GM10248 (cell line): ENCODE data around the gene CD300A.

Source experiments
- CTCF ChIA-PET: fragments of 300-600 bp; sonication (Branson Sonifier 250); formaldehyde crosslinking; extraction: SDS; loops from one replicate; lab custom pipeline; 2021; ENCODE audit warnings: antibody characterized with exemption; lab: Yijun Ruan, JAX
- POLR2A ChIA-PET: fragments of 350-650 bp; sonication (Branson Sonifier 250); formaldehyde crosslinking; extraction: SDS; loops from one replicate; lab custom pipeline; 2020; ENCODE audit warnings: antibody characterized with exemption; lab: Yijun Ruan, JAX
- DNase-seq: peaks from one replicate; pipeline ENCODE4 v3.0.0; 2012; ENCODE audit errors: extremely low spot score
- TF ChIP-seq, protein P1 (sequence below): IDR thresholded peaks from 2 replicates; pipeline ENCODE4 v1.5.1; 2012; ENCODE audit warnings: mild to moderate bottlenecking, low read depth; ENCODE audit errors: extremely low read depth, missing control alignments, control extremely low read depth

CD300A gene

DNA sequence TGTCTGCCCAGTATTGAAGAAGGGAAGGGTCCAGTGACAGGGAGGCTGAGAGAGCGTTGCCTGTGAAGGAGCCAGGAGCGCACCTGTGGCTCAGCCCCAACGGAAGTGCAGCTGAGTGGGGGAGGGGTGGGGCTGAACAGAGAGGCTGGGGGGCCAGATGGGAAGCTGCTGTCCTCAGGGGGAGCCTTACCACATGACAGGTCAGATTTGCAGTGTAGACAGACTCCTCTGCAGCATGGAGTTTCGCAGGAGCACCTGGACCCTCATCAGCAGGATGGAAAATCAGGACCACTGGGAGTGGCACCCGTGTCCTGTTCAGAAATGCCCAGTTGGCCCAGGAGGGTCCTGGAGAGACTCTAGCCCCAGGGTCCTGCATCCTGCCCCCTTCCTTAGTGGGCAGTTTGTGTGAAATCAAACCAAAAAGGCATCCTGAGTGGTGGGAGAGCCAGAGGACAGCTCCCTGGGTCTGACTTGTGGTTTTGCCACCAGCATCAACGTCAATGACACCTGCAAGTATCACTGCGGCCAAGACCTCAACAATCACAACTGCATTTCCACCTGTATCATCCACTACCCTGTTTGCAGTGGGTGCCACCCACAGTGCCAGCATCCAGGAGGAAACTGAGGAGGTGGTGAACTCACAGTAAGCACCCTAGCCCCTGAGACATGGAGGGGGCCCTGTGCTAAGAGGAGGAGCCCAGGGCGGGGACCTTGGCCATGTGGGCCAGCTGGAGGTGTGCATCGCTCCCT, 7.8 kb downstream of the CD300A start:
- CTCF ChIA-PET, result interaction anchor here (1.5 to 1.8 kb wide), 3 partner anchors 17 to 95 kb away, joined by 3 to 7 read pairs (median 5); no protein-coding TSS in a partner anchor
- POLR2A ChIA-PET, result no interaction called here
- TF ChIP-seq, protein P1, sequence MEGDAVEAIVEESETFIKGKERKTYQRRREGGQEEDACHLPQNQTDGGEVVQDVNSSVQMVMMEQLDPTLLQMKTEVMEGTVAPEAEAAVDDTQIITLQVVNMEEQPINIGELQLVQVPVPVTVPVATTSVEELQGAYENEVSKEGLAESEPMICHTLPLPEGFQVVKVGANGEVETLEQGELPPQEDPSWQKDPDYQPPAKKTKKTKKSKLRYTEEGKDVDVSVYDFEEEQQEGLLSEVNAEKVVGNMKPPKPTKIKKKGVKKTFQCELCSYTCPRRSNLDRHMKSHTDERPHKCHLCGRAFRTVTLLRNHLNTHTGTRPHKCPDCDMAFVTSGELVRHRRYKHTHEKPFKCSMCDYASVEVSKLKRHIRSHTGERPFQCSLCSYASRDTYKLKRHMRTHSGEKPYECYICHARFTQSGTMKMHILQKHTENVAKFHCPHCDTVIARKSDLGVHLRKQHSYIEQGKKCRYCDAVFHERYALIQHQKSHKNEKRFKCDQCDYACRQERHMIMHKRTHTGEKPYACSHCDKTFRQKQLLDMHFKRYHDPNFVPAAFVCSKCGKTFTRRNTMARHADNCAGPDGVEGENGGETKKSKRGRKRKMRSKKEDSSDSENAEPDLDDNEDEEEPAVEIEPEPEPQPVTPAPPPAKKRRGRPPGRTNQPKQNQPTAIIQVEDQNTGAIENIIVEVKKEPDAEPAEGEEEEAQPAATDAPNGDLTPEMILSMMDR, result no peak
- no peak for DNase-seq

DNA sequence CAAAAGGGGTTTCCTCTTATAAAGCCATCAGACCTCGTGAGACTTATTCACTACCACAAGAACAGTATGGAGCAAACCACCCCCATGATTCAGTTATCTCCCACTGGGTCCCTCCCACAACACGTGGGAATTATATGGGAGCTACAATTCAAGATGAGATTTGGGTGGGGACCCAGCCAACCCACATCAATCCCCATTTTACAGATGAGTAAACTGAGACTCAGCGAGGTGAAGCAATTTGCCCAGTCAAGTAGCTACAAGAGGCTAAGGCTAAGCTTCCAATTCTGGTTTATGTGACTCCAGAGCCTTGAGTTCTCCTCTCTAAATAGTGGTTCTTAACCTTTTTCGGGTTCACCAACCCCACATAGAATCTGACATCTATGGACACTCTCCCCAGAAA, 8.8 kb downstream of the CD300A start:
- POLR2A ChIA-PET, result interaction anchor here (0.6 to 0.9 kb wide), 2 partner anchors 10 to 194 kb away, joined by 3 to 9 read pairs; no protein-coding TSS in a partner anchor

DNA sequence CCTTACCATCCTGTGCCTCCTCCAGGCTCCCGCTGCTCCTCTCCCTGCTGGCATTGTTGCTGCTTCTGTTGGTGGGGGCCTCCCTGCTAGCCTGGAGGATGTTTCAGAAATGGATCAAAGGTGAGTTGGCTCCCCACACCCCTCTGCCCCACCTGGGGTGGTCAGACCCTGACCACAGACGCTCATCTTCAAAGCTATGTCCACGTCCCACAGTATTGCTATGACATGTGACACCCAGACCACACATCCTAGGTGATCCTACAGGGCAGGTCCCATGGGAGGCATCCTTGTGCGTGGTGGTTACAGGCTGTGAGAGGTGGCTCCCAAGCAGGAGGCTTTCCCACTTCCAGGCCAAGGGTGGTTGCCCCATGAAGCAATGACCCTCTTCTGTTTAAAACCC, 11.0 kb downstream of the CD300A start:
- ChIA-PET CTCF (interaction anchor here (1.1 to 2.6 kb wide), 3 partner anchors 21 to 109 kb away, joined by 5 to 10 read pairs (median 6); partner anchors contain the start of gene GPR142), POLR2A (no interaction called here)
- peak; percentile 13 for DNase-seq
- TF ChIP-seq, protein P1, result no peak

More for the DNA sequence above, 8.8 kb downstream of the CD300A start:
- DNase-seq, result no peak
- CTCF ChIA-PET, result interaction anchor here (0.9 to 2.2 kb wide), 4 partner anchors 18 to 96 kb away, joined by 3 to 7 read pairs (median 4); no protein-coding TSS in a partner anchor
- TF ChIP-seq, protein P1, result no peak

DNA sequence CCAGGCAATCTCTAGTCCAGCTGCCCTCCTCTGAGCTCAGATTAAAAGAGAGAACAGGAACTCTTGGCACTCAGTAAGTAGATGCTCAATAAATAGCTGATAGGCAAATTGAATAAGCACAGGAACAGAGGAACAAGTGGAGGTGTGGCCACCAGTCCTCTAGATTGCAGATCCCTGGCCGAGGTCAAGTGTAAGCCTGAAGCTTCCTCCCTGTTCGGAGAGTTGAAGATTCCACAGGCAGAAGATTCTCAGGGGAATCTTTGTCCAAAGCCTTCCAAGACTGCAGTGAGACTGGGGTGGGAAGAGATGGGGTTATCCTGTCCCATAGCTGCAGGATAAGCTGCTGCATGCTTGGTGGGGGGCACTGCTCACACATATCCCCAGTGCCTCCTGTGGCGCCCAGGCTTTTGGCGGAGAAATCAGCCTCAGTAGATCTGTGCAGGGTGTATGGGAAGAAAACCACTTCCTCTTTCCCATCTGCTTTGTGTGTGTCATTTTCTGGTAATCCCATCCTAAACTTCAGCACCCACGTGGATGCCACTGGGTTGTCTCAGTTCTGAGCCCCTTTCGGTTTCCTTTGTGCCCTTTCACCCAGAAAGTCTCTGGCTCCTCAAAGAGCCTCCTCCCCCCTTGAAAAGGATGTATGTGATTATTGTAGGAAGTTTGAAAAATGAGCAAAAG, 12.1 kb downstream of the CD300A start:
- DNase-seq, result peak; percentile 45
- CTCF ChIA-PET, result interaction anchor here (0.9 to 2.6 kb wide), 6 partner anchors 9 to 312 kb away, joined by 3 to 10 read pairs (median 4); partner anchors contain the start of gene GPR142
- TF ChIP-seq, protein P1, result no peak
- POLR2A ChIA-PET, result no interaction called here

DNA sequence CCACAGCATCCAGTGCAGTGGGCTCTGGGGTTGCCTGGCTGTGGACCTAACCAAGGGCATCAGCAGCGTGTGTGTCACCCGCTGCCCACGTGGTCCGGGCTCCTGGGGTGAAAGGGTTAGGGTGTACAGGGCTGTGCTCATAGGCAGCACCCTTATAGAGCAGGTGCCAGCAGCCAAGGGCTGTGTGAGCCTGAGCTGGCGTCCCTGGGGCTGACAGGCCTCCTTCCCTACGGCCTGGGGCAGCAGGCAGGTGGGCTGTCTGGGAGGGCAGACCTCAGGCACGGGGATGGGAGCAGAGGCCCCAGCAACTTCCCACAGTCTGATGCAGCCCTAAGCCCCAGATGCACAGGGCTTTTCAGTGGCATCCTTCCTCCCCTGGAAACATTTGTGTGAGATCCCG, 13.9 kb downstream of the CD300A start:
- CTCF ChIA-PET, result interaction anchor here (1.2 to 3.4 kb wide), 6 partner anchors 14 to 112 kb away, joined by 3 to 13 read pairs (median 6); partner anchors contain the start of genes CD300A, CD300LB and GPR142
- TF ChIP-seq, protein P1, result no peak
- DNase-seq, result peak; percentile 7
- POLR2A ChIA-PET, result interaction anchor here (0.7 kb wide), 1 partner anchor 12 kb away, joined by 3 read pairs; no protein-coding TSS in a partner anchor

DNA sequence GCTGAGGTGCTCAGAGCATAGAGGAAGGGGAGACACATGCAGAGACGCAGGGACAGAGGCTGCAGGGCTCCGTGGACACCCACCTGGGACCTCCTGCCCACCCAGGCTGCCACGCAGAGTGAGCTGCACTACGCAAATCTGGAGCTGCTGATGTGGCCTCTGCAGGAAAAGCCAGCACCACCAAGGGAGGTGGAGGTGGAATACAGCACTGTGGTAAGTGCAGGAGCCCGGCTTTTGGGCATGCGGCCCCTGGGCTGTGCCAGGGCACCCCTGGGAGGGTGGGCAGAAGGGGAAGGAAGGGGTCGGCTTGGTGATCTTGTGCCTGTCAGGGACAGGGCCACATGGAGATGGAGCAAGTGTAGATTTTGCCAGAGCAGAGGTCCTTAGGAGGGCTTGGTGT, 15.2 kb downstream of the CD300A start:
- CTCF ChIA-PET, result interaction anchor here (1.0 to 3.4 kb wide), 6 partner anchors 10 to 113 kb away, joined by 3 to 13 read pairs (median 4); partner anchors contain the start of genes CD300LB and GPR142
- POLR2A ChIA-PET, result no interaction called here
- peak; percentile 8 for DNase-seq
- TF ChIP-seq, protein P1, result no peak
